Stimulated activated CD4-positive, alpha-beta T cell treated with anti-CD3 and anti-CD28 coated beads, Interleukin-12 subunit alpha, Interleukin-12 subunit beta, amount 100 ng/mL, for 24 hours (primary cell): Measurements from ENCODE around the gene SMIM13.
A peak's percentile ranks its signal among the peaks of the same experiment; 100 is the strongest.

Experiments used
- DNase-seq, 2 experiments: peaks; one replicate each; pipeline ENCODE4 v3.0.0-alpha.2; 2020; ENCODE audit warnings: low read depth in 2 of 2

Gene SMIM13

GRCh38 chr6:11093626-11094410 lies at the start of gene SMIM13:
TSS of gene SMIM13 (plus strand) at chr6:11093834. CDS start at chr6:11094314, 480 bp downstream.
- DNase-seq: peak; percentile 88 to 95

GRCh38 chr6:11043961-11044711 lies 49.5 kb upstream of the SMIM13 start, which contains the start of gene ELOVL2:
TSS of gene ELOVL2 (minus strand) at chr6:11044305. CDS start at chr6:11044230, 75 bp downstream.
- no peak for DNase-seq

- DNase-seq: no peak
Observed at GRCh38 chr6:11044712-11045167, 48.9 kb upstream of the SMIM13 start.

- no peak for DNase-seq
Observed at GRCh38 chr6:11050731-11051130, 42.9 kb upstream of the SMIM13 start.

GRCh38 chr6:11053307-11053706 lies 40.3 kb upstream of the SMIM13 start:
- DNase-seq: no peak

- DNase-seq: no peak
Observed at GRCh38 chr6:11054722-11055121, 38.9 kb upstream of the SMIM13 start.

GRCh38 chr6:11055127-11055627 lies 38.5 kb upstream of the SMIM13 start:
- DNase-seq: no peak

GRCh38 chr6:11056871-11057270 lies 36.8 kb upstream of the SMIM13 start:
- DNase-seq: no peak

- DNase-seq: no peak
Observed at GRCh38 chr6:11058406-11058805, 35.2 kb upstream of the SMIM13 start.

- DNase-seq: no peak
Observed at GRCh38 chr6:11062083-11062482, 31.6 kb upstream of the SMIM13 start.

GRCh38 chr6:11062715-11063114 lies 30.9 kb upstream of the SMIM13 start:
- DNase-seq: no peak

- DNase-seq: no peak
Observed at GRCh38 chr6:11064836-11065235, 28.8 kb upstream of the SMIM13 start.

- no peak for DNase-seq
Observed at GRCh38 chr6:11065436-11066202, 28.0 kb upstream of the SMIM13 start.

GRCh38 chr6:11066505-11067347 lies 26.9 kb upstream of the SMIM13 start:
- no peak for DNase-seq

- DNase-seq: no peak
Observed at GRCh38 chr6:11067348-11067747, 26.3 kb upstream of the SMIM13 start.

GRCh38 chr6:11069760-11070159 lies 23.9 kb upstream of the SMIM13 start:
- no peak for DNase-seq

- DNase-seq: no peak
Observed at GRCh38 chr6:11072101-11072500, 21.5 kb upstream of the SMIM13 start.

GRCh38 chr6:11076540-11076939 lies 17.1 kb upstream of the SMIM13 start:
- no peak for DNase-seq

GRCh38 chr6:11078266-11078665 lies 15.4 kb upstream of the SMIM13 start:
- DNase-seq: no peak

- no peak for DNase-seq
Observed at GRCh38 chr6:11080296-11080695, 13.3 kb upstream of the SMIM13 start.

- DNase-seq: no peak
Observed at GRCh38 chr6:11083491-11083890, 10.1 kb upstream of the SMIM13 start.
